ENCODE data around the gene C19orf12.

Gene C19orf12

DNA sequence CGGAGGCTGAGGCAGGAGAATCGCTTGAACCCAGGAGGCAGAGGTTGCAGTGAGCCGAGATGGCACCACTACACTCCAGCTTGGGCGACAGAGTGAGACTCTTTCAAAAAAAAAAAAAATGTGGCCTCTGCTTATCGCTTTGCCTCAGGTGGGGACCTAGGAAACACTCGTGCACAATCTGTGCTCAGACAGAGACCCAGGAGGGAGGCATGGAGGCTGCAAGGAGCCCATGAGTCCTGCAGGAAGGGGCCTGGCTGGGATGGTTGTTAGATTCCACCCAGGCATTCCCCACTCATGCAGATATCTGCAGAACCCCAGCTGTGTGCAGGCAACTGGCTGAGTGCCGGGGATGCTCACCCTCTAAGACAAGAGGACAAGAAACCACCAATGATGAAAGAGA, 43.8 kb upstream of the C19orf12 start:
- no peak for DNase-seq (ENCODE audit: low read depth)
- TF ChIP-seq, protein P1, sequence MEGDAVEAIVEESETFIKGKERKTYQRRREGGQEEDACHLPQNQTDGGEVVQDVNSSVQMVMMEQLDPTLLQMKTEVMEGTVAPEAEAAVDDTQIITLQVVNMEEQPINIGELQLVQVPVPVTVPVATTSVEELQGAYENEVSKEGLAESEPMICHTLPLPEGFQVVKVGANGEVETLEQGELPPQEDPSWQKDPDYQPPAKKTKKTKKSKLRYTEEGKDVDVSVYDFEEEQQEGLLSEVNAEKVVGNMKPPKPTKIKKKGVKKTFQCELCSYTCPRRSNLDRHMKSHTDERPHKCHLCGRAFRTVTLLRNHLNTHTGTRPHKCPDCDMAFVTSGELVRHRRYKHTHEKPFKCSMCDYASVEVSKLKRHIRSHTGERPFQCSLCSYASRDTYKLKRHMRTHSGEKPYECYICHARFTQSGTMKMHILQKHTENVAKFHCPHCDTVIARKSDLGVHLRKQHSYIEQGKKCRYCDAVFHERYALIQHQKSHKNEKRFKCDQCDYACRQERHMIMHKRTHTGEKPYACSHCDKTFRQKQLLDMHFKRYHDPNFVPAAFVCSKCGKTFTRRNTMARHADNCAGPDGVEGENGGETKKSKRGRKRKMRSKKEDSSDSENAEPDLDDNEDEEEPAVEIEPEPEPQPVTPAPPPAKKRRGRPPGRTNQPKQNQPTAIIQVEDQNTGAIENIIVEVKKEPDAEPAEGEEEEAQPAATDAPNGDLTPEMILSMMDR (IDR thresholded peaks at IDR 0.05; ENCODE audit: insufficient read depth, low read depth, low read length, missing control alignments): no peak
- no peak overlapping the region for H3K4me3 ChIP-seq (ENCODE audit: low read depth, low read length)

DNA sequence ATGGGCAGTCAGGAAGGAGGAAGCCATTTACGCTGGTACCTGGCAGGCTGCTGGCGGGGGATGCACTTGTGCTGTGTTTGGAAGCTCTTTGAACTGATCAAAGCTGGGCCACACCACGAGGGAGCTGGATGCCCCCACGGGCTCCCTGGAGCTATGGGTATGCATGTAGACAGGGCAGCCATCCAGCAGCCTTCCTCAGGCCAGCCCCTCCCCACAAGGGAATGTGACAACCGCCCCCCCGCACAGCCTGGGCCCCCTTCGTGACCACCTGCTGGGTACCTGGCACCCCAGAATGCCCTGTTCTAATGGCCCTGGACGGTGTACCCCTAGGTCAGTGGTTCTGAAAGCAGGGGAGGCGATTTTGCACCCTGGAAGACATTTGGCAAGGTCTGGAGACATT, 42.5 kb upstream of the C19orf12 start:
- no peak for DNase-seq (ENCODE audit: low read depth)
- TF ChIP-seq, protein P1 (IDR thresholded peaks at IDR 0.05; ENCODE audit: insufficient read depth, low read depth, low read length, missing control alignments): no peak
- H3K4me3 ChIP-seq (ENCODE audit: low read depth, low read length): no peak overlapping the region

DNA sequence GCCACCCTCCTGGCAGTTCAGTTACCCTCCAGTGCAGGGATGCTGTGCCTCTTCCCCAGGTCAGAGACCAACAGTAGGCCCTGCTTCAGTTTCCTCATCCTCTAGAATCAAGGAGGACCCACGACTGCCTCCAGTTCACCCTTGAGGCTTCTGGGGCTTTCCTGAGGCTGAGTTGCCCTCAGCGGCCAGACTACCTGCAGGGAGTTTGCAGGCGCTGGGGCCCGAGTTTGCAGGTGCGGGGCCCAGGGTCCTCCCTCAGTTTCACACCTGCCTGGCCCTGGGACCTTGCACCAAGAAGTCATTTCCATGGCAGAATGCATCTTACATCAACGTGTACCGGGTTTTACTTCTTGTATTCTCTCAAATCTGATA, 38.9 kb upstream of the C19orf12 start:
- no peak overlapping the region for H3K4me3 ChIP-seq (ENCODE audit: low read depth, low read length)
- DNase-seq (ENCODE audit: low read depth): no peak
- TF ChIP-seq, protein P1 (IDR thresholded peaks at IDR 0.05; ENCODE audit: insufficient read depth, low read depth, low read length, missing control alignments): no peak

DNA sequence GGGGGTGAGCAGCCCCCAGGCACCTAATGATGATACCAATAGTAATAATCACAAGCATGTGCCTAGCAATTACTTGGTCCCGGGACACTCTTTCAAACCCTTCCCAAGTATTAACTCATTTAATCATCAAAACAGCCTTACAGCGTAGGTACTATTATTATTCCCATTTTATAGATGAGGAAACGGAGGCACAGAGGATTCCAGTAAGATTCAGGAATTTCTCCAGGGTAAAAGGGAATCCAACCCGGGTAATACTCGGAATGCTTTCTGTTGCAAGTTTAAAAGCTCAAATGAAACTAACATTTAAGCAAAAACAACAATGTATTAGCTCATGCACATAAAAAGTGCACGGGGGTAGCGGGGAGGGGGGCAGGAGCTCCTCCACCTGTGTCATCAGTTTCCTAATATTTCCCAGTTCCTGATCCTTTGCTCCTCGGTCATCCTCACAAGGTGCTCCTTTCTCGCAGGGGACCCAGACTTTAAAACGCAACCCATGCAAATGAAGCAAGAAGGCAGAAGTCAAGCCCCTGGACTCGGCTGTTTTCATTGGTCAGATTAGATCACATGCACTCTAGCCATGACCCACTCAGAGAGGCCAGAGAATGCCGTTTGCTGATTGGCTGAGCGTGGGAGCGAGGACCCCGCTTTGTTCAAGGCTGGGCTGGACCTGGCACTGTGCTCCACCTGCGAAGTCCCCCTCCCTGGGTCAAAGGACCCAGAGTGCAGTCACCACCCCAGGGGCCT, 38.3 kb upstream of the C19orf12 start:
- no peak overlapping the region for H3K4me3 ChIP-seq (ENCODE audit: low read depth, low read length)
- no peak for DNase-seq (ENCODE audit: low read depth)
- TF ChIP-seq, protein P1 (IDR thresholded peaks at IDR 0.05; ENCODE audit: insufficient read depth, low read depth, low read length, missing control alignments): no peak

DNA sequence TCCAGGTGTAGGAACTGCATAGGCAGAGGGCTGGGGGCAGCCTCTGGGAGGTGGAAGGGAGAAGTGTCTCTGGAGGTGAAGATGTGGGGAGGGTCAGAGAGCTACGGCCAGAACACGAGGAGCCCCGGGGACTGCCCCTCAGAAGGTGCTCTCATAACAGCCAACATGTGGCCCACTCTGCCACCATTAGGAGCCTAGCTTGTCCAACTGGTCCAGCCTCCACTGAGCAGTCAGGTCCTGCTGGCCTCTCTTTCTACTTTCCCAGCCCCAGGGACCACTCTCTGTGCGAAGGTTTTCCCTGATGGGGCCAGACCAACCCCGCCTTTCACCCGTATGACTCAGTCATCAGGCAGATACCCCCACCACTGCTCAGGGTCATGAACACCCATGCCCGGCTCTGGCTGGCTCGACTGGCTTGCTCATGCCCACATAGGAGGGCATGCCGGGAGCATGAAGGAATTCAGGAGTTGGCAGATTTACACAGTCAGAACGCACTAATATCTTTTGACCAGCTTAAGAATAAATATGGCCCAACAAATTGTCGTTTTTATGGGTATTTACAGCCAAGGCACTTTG, 37.5 kb upstream of the C19orf12 start:
- no peak overlapping the region for H3K4me3 ChIP-seq (ENCODE audit: low read depth, low read length)
- DNase-seq (ENCODE audit: low read depth): no peak
- TF ChIP-seq, protein P1 (IDR thresholded peaks at IDR 0.05; ENCODE audit: insufficient read depth, low read depth, low read length, missing control alignments): no peak

DNA sequence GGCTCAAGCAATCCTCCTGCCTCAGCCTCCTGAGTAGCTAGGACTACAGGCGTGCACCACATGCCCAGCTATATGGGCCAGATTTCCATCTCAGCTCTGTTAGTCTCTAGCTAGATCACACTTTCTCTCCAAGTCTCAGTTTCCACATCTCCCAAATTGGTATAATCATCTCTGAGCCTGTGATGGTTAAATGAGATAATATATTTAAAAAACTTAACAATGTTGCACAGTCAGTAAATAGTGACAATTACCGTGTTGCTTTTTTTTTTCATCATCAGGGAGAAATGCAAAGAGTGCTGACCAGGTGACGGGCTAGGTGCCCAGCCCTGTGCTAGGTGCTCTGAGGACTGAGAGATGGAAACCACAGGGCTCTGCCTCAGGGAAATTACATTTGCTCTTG, 36.9 kb upstream of the C19orf12 start:
- no peak for DNase-seq (ENCODE audit: low read depth)
- no peak overlapping the region for H3K4me3 ChIP-seq (ENCODE audit: low read depth, low read length)
- TF ChIP-seq, protein P1 (IDR thresholded peaks at IDR 0.05; ENCODE audit: insufficient read depth, low read depth, low read length, missing control alignments): no peak

DNA sequence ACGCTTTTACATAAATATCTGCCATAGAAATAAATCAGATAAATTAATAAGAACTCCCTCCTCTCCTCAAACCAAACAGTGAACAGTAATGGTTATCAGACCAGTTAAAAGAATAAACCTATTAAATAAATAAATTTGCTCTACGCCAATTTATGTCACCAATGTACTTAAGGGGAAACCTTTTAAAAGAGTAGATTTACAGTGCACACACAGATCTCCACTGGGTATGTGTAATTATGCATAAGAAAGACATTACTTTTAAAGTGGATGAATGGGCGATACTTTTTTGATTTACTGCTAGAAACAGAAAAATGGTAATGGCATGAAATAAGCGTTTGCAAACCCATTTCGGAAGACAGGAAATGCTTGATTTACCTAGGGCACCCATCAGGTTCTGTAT, 34.9 kb upstream of the C19orf12 start:
- no peak overlapping the region for H3K4me3 ChIP-seq (ENCODE audit: low read depth, low read length)
- TF ChIP-seq, protein P1 (IDR thresholded peaks at IDR 0.05; ENCODE audit: insufficient read depth, low read depth, low read length, missing control alignments): no peak
- no peak for DNase-seq (ENCODE audit: low read depth)
